ENCODE data around the gene RFC5.

DNA sequence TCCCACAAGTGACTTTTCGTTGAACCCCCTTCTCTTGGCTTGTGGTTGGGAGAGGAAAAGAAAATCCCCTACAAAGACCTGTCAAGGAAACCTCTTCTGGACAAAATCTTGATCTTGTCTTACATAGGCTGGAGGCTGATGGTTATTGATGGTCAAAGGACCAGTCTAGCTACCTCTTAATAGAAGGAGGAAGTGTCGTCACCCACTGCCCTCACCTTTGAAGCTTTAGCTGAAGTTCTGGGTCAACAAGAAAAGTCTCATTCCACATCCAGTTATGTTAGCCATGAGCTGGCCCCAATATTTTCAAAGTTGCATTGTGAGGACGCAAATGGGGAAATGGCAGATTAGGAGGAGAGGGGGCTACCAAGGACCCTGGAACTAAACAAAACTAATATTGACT lies 41.5 kb upstream of the RFC5 start:
- TF ChIP-seq EP300 (IDR thresholded peaks at IDR 0.05) (no peak), POLR2A (IDR thresholded peaks at IDR 0.05) (no peak), POLR2AphosphoS5 (IDR thresholded peaks at IDR 0.05) (no peak)
- TF ChIP-seq, protein P1, sequence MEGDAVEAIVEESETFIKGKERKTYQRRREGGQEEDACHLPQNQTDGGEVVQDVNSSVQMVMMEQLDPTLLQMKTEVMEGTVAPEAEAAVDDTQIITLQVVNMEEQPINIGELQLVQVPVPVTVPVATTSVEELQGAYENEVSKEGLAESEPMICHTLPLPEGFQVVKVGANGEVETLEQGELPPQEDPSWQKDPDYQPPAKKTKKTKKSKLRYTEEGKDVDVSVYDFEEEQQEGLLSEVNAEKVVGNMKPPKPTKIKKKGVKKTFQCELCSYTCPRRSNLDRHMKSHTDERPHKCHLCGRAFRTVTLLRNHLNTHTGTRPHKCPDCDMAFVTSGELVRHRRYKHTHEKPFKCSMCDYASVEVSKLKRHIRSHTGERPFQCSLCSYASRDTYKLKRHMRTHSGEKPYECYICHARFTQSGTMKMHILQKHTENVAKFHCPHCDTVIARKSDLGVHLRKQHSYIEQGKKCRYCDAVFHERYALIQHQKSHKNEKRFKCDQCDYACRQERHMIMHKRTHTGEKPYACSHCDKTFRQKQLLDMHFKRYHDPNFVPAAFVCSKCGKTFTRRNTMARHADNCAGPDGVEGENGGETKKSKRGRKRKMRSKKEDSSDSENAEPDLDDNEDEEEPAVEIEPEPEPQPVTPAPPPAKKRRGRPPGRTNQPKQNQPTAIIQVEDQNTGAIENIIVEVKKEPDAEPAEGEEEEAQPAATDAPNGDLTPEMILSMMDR (IDR thresholded peaks at IDR 0.05), result no peak

All from gastroesophageal sphincter (tissue), 3 donors.